ENCODE data around the gene TNIP1. TPM values are rescaled to one million over a fixed set of nuclear protein-coding genes. Genes with fewer than 3 reads are reported as not detected.
A peak's percentile ranks its signal among the peaks of the same experiment; 100 is the strongest.

Gene TNIP1
- total RNA-seq, 1 donor from 2014 or later = 120 TPM

- DNase-seq (no peak), ATAC-seq (peak; percentile 35)
- Histone ChIP-seq H3K27ac (no peak overlapping the region), H3K36me3 (no peaks in the 10 kb centered on the region), H3K4me1 (no peaks in the 10 kb centered on the region), H3K4me3 (no peak overlapping the region), H3K9me3 (no peaks in the 10 kb centered on the region), H3K27me3 (no peaks in the 10 kb centered on the region)
- TF ChIP-seq, protein P1, sequence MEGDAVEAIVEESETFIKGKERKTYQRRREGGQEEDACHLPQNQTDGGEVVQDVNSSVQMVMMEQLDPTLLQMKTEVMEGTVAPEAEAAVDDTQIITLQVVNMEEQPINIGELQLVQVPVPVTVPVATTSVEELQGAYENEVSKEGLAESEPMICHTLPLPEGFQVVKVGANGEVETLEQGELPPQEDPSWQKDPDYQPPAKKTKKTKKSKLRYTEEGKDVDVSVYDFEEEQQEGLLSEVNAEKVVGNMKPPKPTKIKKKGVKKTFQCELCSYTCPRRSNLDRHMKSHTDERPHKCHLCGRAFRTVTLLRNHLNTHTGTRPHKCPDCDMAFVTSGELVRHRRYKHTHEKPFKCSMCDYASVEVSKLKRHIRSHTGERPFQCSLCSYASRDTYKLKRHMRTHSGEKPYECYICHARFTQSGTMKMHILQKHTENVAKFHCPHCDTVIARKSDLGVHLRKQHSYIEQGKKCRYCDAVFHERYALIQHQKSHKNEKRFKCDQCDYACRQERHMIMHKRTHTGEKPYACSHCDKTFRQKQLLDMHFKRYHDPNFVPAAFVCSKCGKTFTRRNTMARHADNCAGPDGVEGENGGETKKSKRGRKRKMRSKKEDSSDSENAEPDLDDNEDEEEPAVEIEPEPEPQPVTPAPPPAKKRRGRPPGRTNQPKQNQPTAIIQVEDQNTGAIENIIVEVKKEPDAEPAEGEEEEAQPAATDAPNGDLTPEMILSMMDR (IDR thresholded peaks at IDR 0.05) = no peak
- intact Hi-C loops (cut with DNase I) = no loop called here
Observed at GRCh38 chr5:150989695-150990094, 91.1 kb downstream of the TNIP1 start.

- H3K27ac ChIP-seq = no peak overlapping the region
- ATAC-seq (no peak), DNase-seq (no peak)
Observed at GRCh38 chr5:150987746-150988145, 93.1 kb downstream of the TNIP1 start.

More at GRCh38 chr5:150987746-150988145, 93.1 kb downstream of the TNIP1 start:
- Histone ChIP-seq H3K36me3 (no peaks in the 10 kb centered on the region), H3K9me3 (no peaks in the 10 kb centered on the region), H3K4me3 (no peak overlapping the region), H3K4me1 (no peaks in the 10 kb centered on the region), H3K27me3 (no peaks in the 10 kb centered on the region)
- intact Hi-C loops (cut with DNase I) = no loop called here
- TF ChIP-seq, protein P1 (IDR thresholded peaks at IDR 0.05) = no peak

Other genes with a start within 250 kb of the TNIP1 start
- gene IRGM, start 234.5 kb downstream of the TNIP1 start, total RNA-seq = not detected
- 1.8 TPM for gene ZNF300, start 176.1 kb downstream of the TNIP1 start, total RNA-seq
- 1,259 TPM for gene GPX3, start 60.4 kb downstream of the TNIP1 start, total RNA-seq
- gene ANXA6, start 76.7 kb upstream of the TNIP1 start, total RNA-seq = 143 TPM
- gene CCDC69, start 143.1 kb upstream of the TNIP1 start, total RNA-seq = 81.9 TPM
- 104 TPM for gene GM2A, start 172.2 kb upstream of the TNIP1 start, total RNA-seq
- not detected for gene SLC36A3, start 222.7 kb upstream of the TNIP1 start, total RNA-seq

Data from upper lobe of right lung (tissue), 1 donor.